ENCODE data around the gene NELFA.

GRCh38 chr4:1950369-1950768, 58.4 kb downstream of the NELFA start:
- TF ChIP-seq EZH2 (IDR thresholded peaks at IDR 0.05; ENCODE audit: low read length, missing control alignments) (no peak), CTCF (conservative IDR thresholded peaks at IDR 0.05 in 1 of 2, IDR thresholded peaks at IDR 0.05 in 1 of 2; ENCODE audit: low read depth in 1 of 2, low read length in 2 of 2) (no peak)

All from fibroblast of lung (primary cell).